ENCODE results near the gene ATRAID. TPM values are rescaled to one million over a fixed set of nuclear protein-coding genes. Genes with fewer than 3 reads are reported as not detected.

The ATRAID gene
- total RNA-seq, 2 experiments from 2014 or later: 69.9 to 83.4 TPM

DNA sequence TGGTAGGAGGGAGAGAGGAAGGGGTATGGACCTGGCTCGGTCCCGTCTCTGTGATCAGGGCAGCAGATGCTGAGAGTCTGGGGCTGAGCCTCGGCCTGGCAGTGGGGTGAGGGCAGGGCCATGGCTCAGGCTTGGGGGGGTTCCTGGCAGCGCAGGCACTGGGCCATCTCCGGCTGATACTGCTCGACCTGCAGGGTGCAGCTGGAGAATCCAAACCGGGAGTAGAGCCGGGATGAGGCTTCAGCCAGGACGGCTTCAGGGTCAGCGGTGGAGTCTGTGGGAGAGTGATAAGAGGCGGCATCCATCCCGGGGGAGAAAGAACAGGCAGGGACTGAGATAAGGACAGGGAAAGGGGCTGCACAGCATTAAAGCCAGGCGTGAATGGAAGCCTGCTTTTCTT is 43.3 kb downstream of the ATRAID start:
- Mint-ChIP-seq H3K9me3 (ENCODE audit: low read depth) (no peaks in the 10 kb centered on the region), H3K4me1 (peaks cover 2% of the 10 kb centered on the region), H3K27me3 (peaks cover 27% of the 10 kb centered on the region), H3K36me3 (ENCODE audit: low read depth) (no peaks in the 10 kb centered on the region), H3K27ac (no peak overlapping the region), H3K4me3 (no peak overlapping the region)
- DNase-seq (no peak), ATAC-seq (no peak)
- POLR2A ChIA-PET: no interaction called here
- CTCF ChIA-PET: interaction anchor here (0.9 to 1.5 kb wide), 3 partner anchors 19 to 48 kb away, joined by 3 read pairs; no protein-coding TSS in a partner anchor
- intact Hi-C loops (cut with DNase I, micrococcal nuclease): no loop called here

- ChIA-PET POLR2A (no interaction called here), CTCF (interaction anchor here (0.9 to 1.5 kb wide), 3 partner anchors 18 to 48 kb away, joined by 3 read pairs; no protein-coding TSS in a partner anchor)
- intact Hi-C loops (cut with DNase I, micrococcal nuclease): no loop called here
- no peaks in the 10 kb centered on the region for H3K4me1 Mint-ChIP-seq
- no peak for DNase-seq
- H3K9me3 Mint-ChIP-seq (ENCODE audit: low read depth): no peaks in the 10 kb centered on the region
- H3K36me3 Mint-ChIP-seq (ENCODE audit: low read depth): no peaks in the 10 kb centered on the region
- ATAC-seq: no peak
- H3K27me3 Mint-ChIP-seq: peaks cover 30% of the 10 kb centered on the region
- H3K4me3 Mint-ChIP-seq: no peak overlapping the region
- H3K27ac Mint-ChIP-seq: no peak overlapping the region
Observed at GRCh38 chr2:27255660-27256059, 43.8 kb downstream of the ATRAID start.

- ATAC-seq (no peak), DNase-seq (no peak)
- Mint-ChIP-seq H3K36me3 (ENCODE audit: low read depth) (no peaks in the 10 kb centered on the region), H3K4me1 (peaks cover 4% of the 10 kb centered on the region), H3K4me3 (no peak overlapping the region), H3K27me3 (peaks cover 42% of the 10 kb centered on the region), H3K27ac (no peak overlapping the region), H3K9me3 (ENCODE audit: low read depth) (no peaks in the 10 kb centered on the region)
- ChIA-PET CTCF (interaction anchor here (0.5 to 1.2 kb wide), 3 partner anchors 14 to 47 kb away, joined by 4 to 5 read pairs (median 4); no protein-coding TSS in a partner anchor), POLR2A (no interaction called here)
- intact Hi-C loops (cut with DNase I, micrococcal nuclease): no loop called here
Observed at GRCh38 chr2:27256855-27257454, 45.1 kb downstream of the ATRAID start.

- H3K36me3 Mint-ChIP-seq (ENCODE audit: low read depth): no peaks in the 10 kb centered on the region
Observed at GRCh38 chr2:27258051-27258450, 46.2 kb downstream of the ATRAID start.

GRCh38 chr2:27261241-27261925 is 49.5 kb downstream of the ATRAID start:
- CTCF ChIA-PET: interaction anchor here (2.7 to 6.3 kb wide), 2 partner anchors 19 to 42 kb away, joined by 16 to 82 read pairs; partner anchors contain the start of gene TRIM54

More at GRCh38 chr2:27258051-27258450, 46.2 kb downstream of the ATRAID start:
- peaks cover 44% of the 10 kb centered on the region for H3K27me3 Mint-ChIP-seq
- ATAC-seq: no peak
- intact Hi-C loops (cut with DNase I, micrococcal nuclease): no loop called here
- H3K4me3 Mint-ChIP-seq: no peak overlapping the region
- H3K9me3 Mint-ChIP-seq (ENCODE audit: low read depth): no peaks in the 10 kb centered on the region
- H3K27ac Mint-ChIP-seq: no peak overlapping the region
- DNase-seq: no peak
- peaks cover 4% of the 10 kb centered on the region for H3K4me1 Mint-ChIP-seq
- ChIA-PET CTCF (no interaction called here), POLR2A (no interaction called here)

GRCh38 chr2:27261926-27262298 is 50.1 kb downstream of the ATRAID start:
- no peak for ATAC-seq
- DNase-seq: peak; percentile 31
- intact Hi-C loops (cut with DNase I, micrococcal nuclease): loop anchor here (2.0 to 5.0 kb wide), 3 partner anchors 45 to 415 kb away; partner anchors contain the start of genes ATRAID (in 1 of the 2), DPYSL5 (in 1 of the 2), SLC5A6 (in 1 of the 2) and UCN (in 1 of the 2)
- POLR2A ChIA-PET: no interaction called here
- Mint-ChIP-seq H3K4me1 (peaks cover 23% of the 10 kb centered on the region), H3K9me3 (ENCODE audit: low read depth) (no peaks in the 10 kb centered on the region), H3K27me3 (peaks cover 53% of the 10 kb centered on the region), H3K36me3 (ENCODE audit: low read depth) (no peaks in the 10 kb centered on the region), H3K4me3 (peak overlapping the region; percentile 13), H3K27ac (no peak overlapping the region)
- CTCF ChIA-PET: interaction anchor here (2.7 to 6.3 kb wide), 2 partner anchors 19 to 41 kb away, joined by 16 to 82 read pairs; partner anchors contain the start of gene TRIM54

More at GRCh38 chr2:27261241-27261925, 49.5 kb downstream of the ATRAID start:
- H3K27ac Mint-ChIP-seq: no peak overlapping the region
- peaks cover 23% of the 10 kb centered on the region for H3K4me1 Mint-ChIP-seq
- ATAC-seq (no peak), DNase-seq (no peak)
- intact Hi-C loops (cut with DNase I, micrococcal nuclease): loop anchor here (5.0 kb wide), 2 partner anchors 46 to 414 kb away; partner anchors contain the start of genes DPYSL5 (in 1 of the 2) and UCN (in 1 of the 2)
- peaks cover 53% of the 10 kb centered on the region for H3K27me3 Mint-ChIP-seq
- H3K4me3 Mint-ChIP-seq: peak overlapping the region; percentile 13
- H3K9me3 Mint-ChIP-seq (ENCODE audit: low read depth): no peaks in the 10 kb centered on the region
- POLR2A ChIA-PET: interaction anchor here (0.7 kb wide), 1 partner anchor 103 kb away, joined by 3 read pairs; no protein-coding TSS in a partner anchor
- no peaks in the 10 kb centered on the region for H3K36me3 Mint-ChIP-seq (ENCODE audit: low read depth)

- POLR2A ChIA-PET: no interaction called here
- intact Hi-C loops (cut with DNase I, micrococcal nuclease): loop anchor here (1.0 to 5.0 kb wide), 4 partner anchors 18 to 415 kb away; partner anchors contain the start of genes ATRAID (in 1 of the 2), DPYSL5 (in 1 of the 2), SLC5A6 (in 1 of the 2) and UCN (in 1 of the 2)
- Mint-ChIP-seq H3K27ac (peak within 1 kb of the TSS; percentile 52), H3K4me1 (peaks cover 23% of the 10 kb centered on the region), H3K27me3 (peaks cover 49% of the 10 kb centered on the region), H3K4me3 (peak within 1 kb of the TSS; percentile 71), H3K36me3 (ENCODE audit: low read depth) (no peaks in the 10 kb centered on the region), H3K9me3 (ENCODE audit: low read depth) (no peaks in the 10 kb centered on the region)
- CTCF ChIA-PET: interaction anchor here (0.8 to 6.3 kb wide), 6 partner anchors 10 to 421 kb away, joined by 3 to 82 read pairs (median 8); partner anchors contain the start of gene TRIM54
- DNase-seq (peak; percentile 85), ATAC-seq (peak; percentile 75)
Observed at GRCh38 chr2:27262379-27263286, 50.8 kb downstream of the ATRAID start, which contains the start of gene SLC30A3. Gene SLC30A3, minus strand, starts transcription at chr2:27263047. Its CDS starts 141 bp downstream, at chr2:27262906.

DNA sequence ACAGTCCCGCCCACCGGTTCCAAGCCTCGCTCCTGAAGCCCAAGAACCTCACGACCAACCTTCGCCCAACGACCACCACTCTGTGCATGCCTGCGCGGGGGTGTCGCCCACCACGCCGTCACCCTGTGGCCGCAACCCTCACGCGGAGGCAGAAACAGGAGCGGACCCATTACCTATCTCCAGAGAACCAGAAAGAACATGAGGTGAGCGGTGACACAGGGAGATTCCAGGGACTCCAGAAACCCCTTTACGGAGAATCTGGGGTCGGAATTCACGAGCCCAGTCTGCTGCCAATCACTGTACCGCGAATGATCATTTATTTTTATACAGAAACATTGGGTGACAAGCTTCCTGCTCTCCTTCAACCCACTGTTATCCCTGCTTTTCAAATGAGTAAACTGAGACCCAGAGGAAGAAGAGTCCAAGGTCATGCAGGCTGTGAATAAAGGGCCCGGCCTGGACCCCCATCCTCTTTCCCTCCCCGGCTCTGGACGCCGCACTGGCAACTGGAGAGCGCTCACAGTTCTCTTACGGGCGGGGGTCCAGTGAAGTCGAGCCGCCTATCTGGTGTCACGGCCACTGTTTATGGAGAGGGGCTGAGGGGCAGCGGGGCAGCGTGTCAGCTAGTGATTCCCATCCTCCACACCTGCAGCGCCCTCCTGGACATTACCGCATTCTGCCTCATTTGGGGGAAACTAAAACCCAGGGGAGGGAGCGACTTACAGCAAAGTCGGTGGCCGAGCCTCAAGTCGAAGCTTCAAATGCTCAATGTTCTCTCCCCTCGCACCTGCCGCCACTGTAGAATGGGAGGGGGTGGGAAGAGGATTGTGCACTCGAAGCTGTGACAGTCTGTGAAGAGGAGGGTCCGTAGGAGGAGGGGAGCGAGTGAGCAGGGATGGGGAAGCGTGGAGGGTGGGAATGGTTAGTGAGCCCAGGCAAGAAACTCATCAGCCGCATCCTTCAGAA is 51.7 kb downstream of the ATRAID start:
- Mint-ChIP-seq H3K36me3 (ENCODE audit: low read depth) (no peaks in the 10 kb centered on the region), H3K4me1 (peaks cover 23% of the 10 kb centered on the region), H3K9me3 (ENCODE audit: low read depth) (no peaks in the 10 kb centered on the region), H3K4me3 (peak overlapping the region; percentile 71), H3K27ac (peak overlapping the region; percentile 52), H3K27me3 (peaks cover 47% of the 10 kb centered on the region)
- intact Hi-C loops (cut with DNase I, micrococcal nuclease): loop anchor here (1.0 to 5.0 kb wide), 4 partner anchors 17 to 416 kb away; partner anchors contain the start of genes ATRAID (in 1 of the 2), DPYSL5 (in 1 of the 2), SLC5A6 (in 1 of the 2) and UCN (in 1 of the 2)
- ATAC-seq: no peak
- peak; percentile 29 for DNase-seq
- POLR2A ChIA-PET: no interaction called here
- CTCF ChIA-PET: interaction anchor here (0.7 to 6.3 kb wide), 10 partner anchors 9 to 453 kb away, joined by 3 to 82 read pairs (median 4); partner anchors contain the start of gene TRIM54

DNA sequence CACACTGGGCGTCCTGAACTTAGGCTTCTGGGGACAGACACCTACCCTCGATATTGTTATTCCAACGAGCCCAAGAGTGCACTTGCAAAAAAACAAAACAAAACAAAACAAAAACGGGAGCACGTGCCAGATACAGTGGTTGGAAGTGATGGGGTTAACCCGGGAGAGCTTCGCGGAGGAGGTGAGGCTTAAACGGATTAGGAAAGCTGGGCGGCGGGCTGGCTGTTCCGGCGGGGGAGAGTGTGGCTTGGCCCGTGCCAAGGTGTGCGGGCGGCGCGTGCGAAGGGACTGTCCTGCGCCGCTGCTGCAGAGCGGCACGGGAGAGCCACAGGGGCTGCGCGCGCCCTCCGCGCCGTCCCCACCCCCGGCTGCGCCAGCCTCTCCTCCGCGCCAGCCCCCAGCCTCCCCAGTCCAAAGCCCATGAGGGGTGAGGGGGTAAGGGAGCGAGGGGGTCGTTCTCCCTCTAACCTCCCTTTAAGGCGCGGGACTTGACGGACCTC is 52.5 kb downstream of the ATRAID start:
- DNase-seq (peak; percentile 38), ATAC-seq (peak; percentile 40)
- Mint-ChIP-seq H3K27ac (no peak overlapping the region), H3K4me1 (peaks cover 23% of the 10 kb centered on the region), H3K4me3 (peak overlapping the region; percentile 71), H3K27me3 (peaks cover 44% of the 10 kb centered on the region), H3K36me3 (ENCODE audit: low read depth) (no peaks in the 10 kb centered on the region), H3K9me3 (ENCODE audit: low read depth) (no peaks in the 10 kb centered on the region)
- ChIA-PET POLR2A (interaction anchor here (0.6 kb wide), 2 partner anchors 47 to 56 kb away, joined by 3 read pairs; partner anchors contain the start of gene CAD), CTCF (interaction anchor here (1.0 to 6.3 kb wide), 8 partner anchors 9 to 419 kb away, joined by 3 to 82 read pairs (median 6); partner anchors contain the start of genes DNAJC5G and TRIM54)
- intact Hi-C loops (cut with DNase I, micrococcal nuclease): loop anchor here (5.0 kb wide), 2 partner anchors 43 to 417 kb away; partner anchors contain the start of genes DPYSL5 (in 1 of the 2) and UCN (in 1 of the 2)

Measured in activated CD4-positive, alpha-beta T cell treated with anti-CD3 and anti-CD28 coated beads for 36 hours (primary cell).